GM21528 (cell line): ENCODE results near the gene SRSF10.
"Not testable (repeated sequence)": the region's sequence is repeated elsewhere in the genome, so short reads cannot be mapped to it uniquely, and the experiment has no call there.

Experiments
- ATAC-seq: cut with Tn5 transposase; IDR thresholded peaks from one replicate; pipeline ENCODE4 v1.9.1; 2021; ENCODE audit warnings: mild to moderate bottlenecking, moderate library complexity; ENCODE audit not compliant: unreplicated experiment, low FRiP score

The SRSF10 gene

DNA sequence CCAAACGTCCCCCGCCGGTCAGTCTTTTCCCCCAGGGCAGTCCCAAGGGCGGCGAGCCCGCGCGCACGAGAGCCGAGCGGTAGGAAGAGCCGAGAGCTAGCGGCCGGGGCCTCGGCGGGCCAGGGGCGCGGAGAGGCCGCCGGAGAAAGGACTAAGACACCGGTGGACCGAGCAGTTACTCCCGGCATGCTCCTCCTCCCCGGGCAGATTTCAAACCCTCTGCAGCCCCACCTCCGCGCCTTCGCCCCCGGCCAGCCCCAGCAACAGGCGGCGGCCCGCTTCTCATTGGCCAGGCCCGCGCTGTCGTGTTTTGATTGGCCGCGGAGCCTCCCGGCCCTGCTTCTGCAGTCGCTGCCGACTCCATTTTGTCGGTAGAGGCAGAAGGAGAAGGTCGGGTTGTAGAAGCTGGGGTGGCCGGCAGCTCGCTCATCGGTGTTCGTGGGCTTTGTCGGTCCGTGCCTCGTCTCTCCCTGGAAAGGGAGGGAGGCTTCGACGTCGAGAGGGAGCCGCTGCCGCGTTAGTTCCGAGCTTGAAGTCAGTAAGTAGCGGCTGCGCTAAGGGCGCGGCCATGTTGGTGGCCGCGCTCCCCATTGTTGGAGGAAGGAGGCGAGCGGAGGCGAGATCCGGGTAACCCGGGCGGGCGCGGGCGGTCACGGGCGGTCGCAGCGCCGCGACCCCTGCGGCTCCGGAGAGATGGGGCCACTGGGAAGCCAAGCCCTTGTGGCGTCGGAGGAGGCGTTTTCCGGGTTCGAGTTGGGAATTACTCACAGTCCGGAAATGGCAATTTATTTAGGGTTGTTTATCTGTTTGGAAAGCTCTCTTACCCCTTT, 20.5 kb downstream of the SRSF10 start, which contains the start of gene PNRC2:
PNRC2 (plus strand) TSS at position 368 of the 830 bp plus-strand sequence. CDS start 1,630 bp downstream, outside the sequence.
- peak; percentile 72 for ATAC-seq

DNA sequence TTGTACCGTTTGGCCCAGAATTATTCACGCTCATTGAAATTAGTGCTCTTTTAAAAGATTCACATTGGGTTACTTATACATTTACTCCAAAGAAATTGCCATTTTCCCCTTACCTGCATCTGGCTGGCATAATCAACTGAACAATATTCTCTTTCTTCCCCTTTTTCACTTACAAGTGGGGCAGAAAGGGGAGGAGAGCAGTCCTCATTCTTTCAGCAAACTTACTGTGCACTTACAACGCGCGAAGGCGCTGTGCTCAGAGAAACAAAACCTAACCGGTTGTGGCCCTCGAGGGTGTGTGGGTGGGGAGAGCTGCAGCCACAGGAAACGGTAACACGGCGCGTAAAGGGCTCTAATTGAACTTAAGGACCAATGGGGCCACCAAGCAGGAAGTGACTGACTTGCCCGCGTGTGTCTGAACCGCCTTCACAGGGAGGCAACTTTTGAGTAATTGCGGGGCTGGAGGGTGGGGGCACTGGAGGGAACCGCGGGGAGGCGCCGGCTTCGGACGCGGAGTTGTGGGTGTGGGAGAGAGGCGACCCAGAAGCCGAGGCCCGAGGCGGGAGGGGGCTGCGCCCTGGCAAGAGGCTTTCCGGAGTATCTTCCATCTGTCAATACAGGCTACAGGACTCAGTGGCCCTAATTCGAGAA, 21.2 kb downstream of the SRSF10 start:
- peak; percentile 61 for ATAC-seq

DNA sequence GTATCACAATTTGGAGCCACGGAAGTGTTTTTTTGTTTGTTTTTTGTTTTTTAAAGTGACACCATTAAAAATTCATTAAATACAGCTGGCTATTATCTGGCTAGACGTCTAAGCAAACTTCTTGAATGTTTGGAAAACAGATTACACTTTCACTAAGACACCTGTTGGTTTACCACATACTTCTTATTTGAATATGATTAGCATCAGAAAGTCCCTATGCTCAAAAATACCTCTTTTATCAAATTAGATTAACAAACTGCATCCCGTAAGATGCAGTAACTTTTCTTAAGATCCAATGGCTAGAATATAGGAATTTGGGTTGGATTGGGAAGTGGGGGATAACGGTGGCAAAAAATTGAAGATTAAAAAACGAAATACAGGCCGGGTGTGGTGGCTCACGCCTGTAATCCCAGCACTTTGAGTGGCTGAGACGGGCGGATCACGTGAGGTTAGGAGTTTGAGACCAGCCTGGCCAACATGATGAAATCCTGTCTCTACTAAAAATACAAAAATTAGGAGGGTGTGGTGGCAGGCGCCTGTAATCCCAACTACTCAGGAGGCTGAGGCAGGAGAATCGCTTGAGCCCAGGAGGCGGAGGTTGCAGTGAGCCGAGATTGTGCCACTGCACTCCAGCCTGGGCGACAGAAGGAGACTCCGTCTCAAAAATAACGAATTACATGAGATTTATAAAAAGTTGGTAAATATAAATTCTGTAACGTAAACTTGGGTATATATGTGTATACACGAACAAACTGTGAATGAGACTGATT, 21.9 kb downstream of the SRSF10 start:
- not testable (repeated sequence) for ATAC-seq

DNA sequence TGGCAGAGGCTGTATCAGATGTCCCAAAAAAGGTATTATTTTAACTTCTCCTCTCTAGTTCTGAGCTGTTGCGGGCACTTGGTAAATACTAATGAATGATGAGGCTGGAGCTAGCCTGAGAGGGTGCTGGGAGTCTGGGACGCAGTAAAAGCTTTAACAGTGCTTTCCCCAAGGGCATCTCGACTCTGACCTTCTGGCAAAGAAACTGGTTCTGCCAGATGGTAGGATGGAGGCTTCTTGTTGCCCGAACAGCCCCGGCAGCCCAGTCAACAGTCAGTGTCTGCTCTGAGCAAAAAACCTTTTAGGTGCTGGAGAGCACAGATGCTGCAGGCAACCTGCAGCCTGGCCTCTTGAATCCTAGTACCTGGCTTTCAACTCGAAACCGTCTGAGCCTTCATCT, 23.0 kb downstream of the SRSF10 start:
- ATAC-seq: no peak

DNA sequence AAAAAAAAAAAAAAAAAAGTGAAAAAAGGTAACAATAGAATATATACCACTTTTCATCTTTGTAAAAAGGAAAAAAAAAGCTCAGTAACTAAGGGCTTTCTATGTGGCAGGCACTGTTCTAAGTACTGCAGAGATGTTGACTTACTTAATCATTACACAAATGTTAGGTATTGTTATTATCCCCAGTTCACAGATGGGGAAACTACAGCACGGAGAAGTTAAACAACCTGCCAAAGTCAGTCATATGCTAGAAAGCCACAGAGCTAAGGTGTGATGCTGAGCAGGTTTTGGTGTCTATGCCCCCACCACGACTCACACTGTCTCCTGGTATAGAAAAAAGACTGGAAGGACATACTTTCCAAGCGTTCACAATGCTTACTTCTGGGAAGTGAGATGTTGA, 27.1 kb downstream of the SRSF10 start:
- ATAC-seq: no peak

DNA sequence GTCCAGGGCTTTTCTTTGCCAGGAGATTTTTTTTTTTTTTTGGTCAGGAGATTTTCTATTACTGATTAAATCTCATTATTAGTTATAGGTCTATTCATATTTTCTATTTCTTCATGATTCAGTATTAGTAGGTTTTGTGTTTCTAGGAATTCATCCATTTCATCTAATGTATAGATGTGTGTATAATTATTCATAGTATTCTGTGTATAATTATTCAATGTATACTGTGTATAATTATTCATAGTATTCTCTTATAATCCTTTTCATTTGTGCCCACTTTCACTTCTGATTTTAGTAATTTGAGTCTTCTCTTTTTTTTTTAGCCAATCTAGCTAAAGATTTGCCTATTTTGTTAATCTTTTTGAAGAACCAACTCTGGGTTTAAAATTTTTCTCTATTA, 32.8 kb downstream of the SRSF10 start:
- no peak for ATAC-seq

DNA sequence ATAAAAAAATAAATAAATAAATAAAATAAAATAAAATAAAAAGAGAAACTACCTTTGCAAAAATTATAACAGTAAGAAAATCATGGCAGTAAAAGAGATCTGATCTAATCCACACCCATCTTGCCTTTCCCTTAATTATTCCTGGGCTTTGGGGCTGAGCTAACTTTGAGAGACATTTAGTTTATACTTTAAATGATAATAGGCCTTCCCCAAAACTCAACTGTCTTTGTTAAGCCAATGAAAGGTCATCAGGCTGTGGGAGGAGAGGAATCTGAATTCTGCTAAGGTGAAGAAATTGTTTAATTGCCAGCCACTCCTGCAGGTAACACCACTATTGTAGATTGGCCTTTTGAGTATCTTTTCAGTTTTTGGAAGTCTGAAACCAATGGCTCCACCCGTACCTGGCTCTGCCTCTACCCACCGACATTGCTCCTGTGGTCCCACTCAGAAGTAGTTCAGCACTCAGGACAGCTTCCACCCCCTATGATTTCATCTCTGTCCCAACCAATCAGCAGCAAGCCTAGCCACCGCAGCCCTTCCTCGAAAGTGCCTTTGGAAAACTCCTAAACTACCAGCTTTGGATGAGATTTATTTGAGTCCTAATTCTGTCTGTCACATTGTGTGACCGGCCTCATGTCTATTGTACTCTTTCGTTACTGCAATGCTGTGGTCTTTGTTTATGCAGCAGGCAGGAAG, 43.5 kb downstream of the SRSF10 start:
- no peak for ATAC-seq

DNA sequence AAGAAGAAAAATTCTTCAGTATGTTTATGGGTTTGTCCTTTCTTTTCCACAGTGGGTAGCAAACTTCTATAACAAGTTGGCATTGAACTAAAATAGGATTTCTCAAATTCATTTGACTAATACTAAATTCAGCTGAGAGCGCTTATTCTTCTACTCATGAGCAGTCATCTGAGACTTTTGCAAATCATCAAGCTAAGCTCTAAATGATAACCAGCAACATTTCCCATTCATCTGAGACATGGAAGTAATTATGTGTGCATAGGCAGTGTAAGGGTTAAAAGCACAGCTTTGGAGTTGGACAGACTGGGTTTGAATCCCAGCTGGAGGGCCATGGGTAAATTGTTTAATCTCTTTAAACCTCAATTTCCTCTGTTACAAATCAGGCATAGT, 48.6 kb downstream of the SRSF10 start:
- no peak for ATAC-seq

DNA sequence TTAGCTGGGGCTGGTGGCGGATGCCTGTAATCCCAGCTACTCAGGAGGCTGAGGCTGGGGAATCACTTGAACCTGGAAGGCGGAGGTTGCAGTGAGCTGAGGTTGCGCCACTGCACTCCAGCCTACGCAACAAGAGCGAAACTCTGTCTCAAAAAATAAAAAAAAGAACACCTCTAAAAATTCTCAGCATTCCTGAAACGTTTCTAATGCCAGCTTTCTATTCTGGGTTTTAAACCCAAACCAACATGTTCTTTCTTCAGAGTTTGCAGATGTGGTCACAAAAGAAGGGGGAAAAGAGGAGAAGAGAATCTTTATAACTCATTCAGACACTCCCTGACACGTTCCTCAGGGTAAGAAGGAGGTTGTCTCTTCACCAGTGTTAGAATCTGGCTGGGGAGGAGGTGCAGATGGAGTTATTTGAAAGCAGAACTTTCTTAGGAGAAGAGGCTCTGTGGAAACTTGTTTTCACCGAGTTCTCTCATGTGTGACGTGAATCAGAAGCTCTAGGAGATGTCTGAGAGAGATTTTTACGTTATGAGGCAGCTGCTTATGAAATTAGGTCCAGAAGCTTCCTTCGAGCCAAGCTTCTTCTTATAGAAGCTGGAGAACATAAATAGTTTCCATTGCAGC, 49.2 kb downstream of the SRSF10 start:
- no peak for ATAC-seq

DNA sequence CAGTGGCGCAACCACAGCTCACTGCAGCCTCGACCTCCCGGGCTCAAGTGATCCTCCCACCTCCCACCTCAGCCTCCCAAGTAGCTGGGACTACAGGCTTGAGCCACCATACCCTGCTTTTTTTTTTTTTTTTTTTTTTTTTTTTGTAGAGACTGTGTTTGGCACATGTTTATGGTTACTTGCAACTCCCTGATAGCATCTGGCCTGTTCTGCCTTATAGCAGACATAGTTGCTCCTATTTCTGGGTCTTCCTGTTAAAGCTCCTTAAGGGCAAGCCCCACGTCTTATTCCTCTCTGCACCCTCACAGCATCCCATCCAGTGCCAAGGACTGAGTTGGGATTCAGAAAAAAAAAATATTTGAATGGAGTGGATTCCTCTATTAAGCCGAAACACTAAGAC, 49.9 kb downstream of the SRSF10 start:
- ATAC-seq: no peak

DNA sequence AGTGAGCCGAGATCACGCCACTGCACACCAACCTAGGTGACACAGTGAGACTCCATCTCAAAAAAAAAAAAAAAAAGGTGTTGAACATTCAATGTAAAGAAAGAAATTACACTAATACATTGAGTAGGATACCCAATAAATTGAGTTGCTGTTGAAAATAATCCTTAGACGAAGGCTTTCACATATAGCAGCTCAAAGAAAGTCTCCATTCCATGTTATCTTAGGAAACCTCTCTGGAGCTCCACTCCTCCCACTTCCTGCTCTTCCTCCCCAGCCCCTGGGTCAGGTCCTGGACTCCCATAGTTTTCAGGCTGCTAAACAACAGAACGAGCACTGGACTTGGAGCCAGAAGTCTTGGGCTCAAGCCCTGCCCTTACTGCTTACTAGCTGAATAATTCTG, 51.3 kb downstream of the SRSF10 start:
- no peak for ATAC-seq

DNA sequence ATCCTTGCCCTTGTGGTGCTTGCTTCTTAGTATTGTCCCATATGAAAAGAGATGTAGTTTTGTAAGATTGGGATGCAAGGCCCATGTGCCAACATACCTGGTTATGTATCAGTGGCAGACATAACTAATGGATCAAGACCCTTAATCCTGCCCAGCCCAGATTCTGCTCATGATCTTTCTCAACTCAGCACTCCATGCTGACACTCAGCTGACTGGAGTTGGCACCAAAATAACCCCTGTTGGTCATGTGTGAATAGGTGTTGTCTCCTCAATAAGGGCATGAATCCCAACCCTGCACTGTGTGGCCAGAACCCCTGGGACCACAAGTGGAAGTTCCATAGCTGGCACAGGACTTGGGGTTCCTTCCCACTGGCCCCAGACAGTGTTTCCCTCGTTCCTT, 53.0 kb downstream of the SRSF10 start:
- ATAC-seq: no peak

DNA sequence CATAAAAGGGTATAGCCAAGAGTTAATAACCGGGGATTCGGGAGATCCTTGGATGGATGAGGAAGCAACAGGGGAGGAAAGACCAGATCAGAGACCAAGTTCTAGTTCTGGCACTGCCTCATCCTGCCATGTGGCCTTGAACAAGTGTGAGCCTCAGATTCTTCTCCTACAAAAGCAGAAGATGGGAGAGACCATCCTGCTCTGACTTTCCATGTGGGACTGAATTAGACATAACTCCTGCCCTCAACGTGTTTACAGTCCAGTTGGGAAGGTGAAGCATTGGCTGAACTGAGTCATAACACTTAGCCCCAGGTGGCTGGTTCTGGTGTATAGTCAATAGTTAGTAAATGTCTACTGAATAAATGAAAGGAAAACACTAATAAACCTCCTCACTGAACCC, 54.8 kb downstream of the SRSF10 start:
- ATAC-seq: no peak

DNA sequence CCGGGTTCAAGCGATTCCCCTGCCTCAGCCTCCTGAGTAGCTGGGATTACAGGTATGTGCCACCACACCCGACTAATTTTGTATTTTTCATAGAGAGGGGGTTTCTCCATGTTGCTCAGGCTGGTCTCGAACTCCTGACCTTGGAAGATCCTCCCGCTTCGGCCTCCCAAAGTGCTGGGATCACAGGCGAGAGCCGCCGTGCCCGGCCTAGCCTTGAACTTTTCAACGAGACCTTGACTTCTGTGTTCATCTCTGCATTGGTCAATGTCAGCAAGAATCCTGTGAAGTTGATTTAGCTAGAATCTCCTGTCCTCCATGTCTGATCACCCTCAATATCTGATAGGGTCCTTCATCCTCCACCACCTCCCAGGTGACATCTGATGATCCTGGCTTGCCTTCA, 55.5 kb downstream of the SRSF10 start:
- no peak for ATAC-seq

DNA sequence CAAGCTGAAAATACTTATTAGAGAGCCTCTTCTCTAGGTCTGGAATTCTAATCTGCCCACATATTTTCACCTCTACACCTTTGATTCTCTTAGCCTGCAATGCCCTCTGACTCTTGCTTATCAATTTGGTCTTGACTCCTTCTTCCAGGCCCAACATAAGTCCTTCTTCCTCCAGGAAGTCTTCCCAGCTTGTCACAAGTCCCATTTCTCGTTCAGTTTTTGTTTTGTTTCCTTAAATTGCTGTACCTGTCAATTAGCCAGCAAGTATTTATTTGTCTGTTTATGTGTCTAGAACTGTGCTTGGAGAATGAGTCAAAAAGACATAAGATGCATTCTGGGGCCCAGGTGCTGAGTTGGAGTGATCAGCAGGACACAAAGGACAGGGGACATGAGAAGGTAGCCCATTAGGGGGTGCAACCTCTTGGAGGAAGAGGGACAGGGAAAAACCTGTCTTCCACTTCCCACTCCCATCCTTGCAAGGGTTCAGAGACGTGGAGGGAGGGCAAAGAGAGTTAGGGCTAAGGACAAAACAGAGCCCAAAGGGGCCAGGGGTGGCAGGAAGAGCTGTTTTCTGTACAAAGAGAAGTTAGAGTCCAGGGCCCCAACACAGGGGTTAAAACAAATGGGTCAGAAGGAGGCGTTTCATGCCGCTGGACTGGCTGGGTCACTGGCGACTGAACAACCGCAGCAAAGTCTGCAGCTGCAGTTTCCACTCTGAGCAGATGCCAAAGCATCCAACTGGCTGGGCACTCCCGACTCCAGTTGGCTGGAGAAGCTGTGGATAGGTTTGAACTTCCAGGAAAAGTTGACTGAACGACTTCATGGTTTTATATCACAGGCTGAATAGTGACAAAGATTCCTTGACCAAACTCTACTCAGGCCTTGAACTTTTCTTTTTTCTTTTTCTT, 56.3 kb downstream of the SRSF10 start:
- ATAC-seq: no peak

DNA sequence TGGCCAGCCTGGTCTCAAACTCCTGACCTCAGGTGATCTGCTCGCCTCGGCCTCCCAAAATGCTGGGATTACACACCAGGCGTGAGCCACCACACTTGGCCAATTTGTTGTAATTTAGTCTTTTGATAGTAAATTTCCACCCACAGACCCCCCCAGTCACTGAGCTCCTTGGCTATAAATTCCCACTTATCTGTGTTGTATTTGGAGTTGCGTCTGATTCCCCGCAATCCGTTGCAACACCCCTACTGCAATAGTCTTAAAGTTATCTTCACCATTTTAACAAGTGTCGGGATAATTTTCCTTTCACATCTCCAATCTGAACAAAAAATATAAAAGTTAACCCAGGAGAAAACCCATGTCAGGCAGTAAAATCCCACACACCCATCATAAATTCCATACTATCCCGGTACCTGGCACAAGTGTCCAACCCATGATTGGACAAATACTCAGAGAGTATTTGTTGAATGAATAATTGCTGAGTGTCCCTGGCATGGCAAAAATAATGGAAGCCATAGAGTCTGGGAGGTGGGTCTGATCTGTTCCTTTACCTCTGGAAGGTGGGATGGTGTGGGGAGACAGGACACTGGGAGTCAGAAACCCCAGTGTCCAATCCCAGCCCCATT, 57.7 kb downstream of the SRSF10 start:
- ATAC-seq: no peak

DNA sequence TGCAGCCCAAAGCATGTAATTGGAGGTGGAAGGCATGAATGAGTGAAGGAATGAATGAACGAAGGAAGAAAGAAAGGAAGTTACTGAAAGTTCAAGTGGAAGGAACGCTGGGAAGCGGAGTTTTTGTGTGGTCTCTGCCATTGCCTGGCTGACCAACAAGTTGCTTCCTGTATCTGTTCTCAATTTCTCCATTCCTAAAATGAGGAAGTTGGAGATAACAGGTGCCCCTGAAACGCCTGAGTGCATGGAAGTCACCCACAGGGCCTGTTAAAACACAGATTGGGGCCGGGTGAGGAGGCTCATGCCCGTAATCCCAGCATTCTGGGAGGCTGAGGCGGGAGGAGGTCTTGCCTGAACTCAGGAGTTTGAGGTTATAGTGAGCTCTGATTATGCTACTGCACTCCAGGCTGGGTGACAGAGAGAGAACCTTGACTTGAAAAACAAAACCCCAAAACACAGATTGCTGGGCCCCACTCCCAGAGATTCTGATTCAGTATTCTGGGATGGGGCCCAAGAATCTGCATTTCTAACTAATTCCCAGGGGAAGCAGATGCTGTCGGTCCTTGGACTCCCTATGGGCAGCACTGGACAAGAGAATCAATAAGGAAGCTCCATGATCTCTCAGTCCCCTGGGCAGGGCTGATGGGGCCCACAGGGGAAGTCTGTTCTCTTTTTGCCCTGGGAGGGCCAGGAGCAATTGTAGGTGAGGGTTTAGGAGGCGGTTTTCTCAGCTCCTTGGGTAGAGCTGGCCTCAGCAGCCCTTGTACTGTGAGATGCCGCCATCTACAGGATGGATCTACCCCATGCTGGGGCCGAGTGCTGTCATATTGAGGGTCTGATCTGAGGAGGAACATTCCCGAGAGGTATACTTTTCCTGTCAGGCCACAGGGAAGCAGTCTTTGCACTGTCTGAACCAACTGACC, 63.7 kb downstream of the SRSF10 start:
- ATAC-seq: no peak

DNA sequence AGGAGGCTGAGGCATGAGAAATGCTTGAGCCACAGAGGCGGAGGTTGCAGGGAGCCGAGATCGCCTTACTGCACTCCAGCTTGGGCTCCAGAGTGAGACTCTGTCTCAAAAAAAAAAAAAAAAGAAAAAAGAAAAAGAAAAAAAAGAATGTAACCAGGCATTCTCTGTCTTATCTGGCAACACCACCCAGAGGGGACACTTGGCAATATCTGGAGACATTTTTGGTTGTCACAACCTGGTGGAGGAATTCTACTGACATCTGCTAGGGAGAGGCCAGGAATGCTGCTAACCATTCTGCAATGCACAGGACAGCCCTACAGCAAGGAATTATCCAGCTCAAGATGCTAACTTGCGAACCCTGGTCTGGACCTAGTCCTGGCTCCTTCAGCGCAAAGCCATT, 64.7 kb downstream of the SRSF10 start:
- ATAC-seq: no peak
